GM19193 (cell line): ENCODE results near the gene CYP2R1.

Experiments used
- POLR2A ChIP-seq: IDR thresholded peaks from 4 replicates; pipeline ENCODE4 v1.6.1; 2011; ENCODE audit not compliant: insufficient read depth, insufficient read length; ENCODE audit errors: extremely low read depth

CYP2R1 gene

DNA sequence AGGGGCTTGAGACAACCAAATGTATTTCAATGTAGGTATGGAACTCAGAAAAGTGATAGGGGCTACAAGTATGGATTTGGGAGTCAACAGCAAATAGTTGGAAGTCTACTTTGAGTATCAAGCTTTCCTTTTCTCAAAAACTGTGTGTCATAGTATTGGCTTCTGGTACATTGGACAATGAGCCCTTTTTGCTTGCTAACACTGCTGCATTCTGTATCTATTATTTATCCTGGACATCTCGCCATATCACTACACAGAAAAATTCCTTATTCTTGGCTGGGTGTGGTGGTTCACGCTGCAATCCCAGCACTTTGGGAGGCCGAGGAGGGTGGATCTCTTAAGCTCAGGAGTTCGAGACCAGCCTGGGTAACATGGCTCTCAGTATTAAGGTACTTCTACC lies 18.4 kb downstream of the CYP2R1 start:
- TF ChIP-seq POLR2A, result no peak

- no peak for TF ChIP-seq POLR2A
Measured at GRCh38 chr11:14872032-14872431, 20.0 kb downstream of the CYP2R1 start.

DNA sequence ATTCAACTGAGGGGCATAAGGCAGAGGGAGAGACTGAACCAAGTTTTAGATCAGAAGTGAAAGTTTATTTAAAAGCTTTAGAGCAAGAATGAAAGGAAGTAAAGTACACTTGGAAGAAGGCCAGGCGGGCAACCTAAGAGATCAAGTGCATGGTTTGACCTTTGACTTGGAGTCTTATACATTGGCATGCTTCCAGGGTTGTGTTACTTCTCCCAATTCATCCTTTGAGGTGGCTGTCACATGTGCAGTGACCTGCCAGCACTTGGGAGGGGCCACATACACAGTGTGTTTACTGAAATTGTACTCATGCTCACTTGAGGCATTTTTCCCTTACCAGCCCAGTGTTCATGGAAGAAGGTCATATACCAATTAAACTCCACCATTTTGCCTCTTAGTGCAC lies 30.4 kb downstream of the CYP2R1 start:
- TF ChIP-seq POLR2A, result no peak

- no peak for TF ChIP-seq POLR2A
Measured at GRCh38 chr11:14860511-14860910, 31.5 kb downstream of the CYP2R1 start.

- no peak for TF ChIP-seq POLR2A
Measured at GRCh38 chr11:14858404-14858803, 33.6 kb downstream of the CYP2R1 start.

DNA sequence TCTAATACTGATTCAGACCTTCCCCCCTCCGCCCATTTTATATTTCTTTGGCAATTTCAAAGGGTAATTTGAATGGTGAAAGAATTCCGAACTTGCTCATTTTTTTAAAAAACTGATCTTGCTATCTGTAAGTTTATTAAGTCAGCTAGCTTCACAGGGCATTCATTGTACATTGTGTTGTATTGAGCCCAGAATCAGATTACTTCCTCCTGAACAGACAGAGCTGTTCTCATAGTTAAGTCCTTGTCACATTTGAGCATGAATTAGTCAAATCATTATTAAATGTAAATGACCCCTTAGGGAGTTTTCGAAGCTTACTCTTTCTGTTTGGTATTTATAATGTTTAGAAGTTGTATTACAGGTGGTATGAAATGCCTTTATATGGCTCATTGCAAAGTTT lies 34.4 kb downstream of the CYP2R1 start:
- TF ChIP-seq POLR2A, result no peak

GRCh38 chr11:14855890-14856289 lies 36.1 kb downstream of the CYP2R1 start:
- TF ChIP-seq POLR2A, result no peak

- TF ChIP-seq POLR2A, result no peak
Measured at GRCh38 chr11:14854057-14854456, 38.0 kb downstream of the CYP2R1 start.

DNA sequence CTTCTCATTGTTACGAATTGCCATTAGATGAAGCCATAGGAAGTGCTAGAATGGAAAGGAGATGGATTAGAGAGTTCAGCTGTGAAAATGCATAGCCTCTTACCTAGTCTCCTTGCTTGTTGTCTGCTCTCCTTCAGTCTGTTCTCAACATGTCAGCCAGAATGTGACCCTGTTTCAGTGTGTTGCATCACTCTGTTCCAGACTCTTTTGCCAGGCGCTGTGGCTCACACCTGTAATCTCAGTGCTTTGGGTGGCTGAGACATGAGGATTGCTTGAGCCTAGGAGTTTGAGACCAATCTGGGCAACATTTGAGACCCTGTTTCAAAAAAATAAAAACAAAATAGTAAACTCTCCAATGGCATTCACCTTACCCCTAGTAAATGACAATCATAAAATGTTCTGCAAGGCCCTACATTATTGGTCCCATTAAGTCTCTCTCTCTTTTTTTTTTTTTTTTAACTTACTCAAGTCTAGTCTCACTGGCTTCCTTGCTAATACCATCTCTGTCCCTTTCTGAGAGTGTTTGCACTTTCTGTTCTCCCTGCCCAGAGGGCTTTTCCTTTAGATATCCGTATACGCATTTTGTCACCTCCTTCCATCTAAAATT lies 39.4 kb downstream of the CYP2R1 start:
- TF ChIP-seq POLR2A, result no peak

- no peak for TF ChIP-seq POLR2A
Measured at GRCh38 chr11:14842002-14842401, 50.0 kb downstream of the CYP2R1 start.

- TF ChIP-seq POLR2A, result no peak
Measured at GRCh38 chr11:14835496-14836492, 56.2 kb downstream of the CYP2R1 start.
